Skeletal muscle satellite cell (primary cell): ENCODE results near the gene ZFP92.
"Not testable (repeated sequence)": the region's sequence is repeated elsewhere in the genome, so short reads cannot be mapped to it uniquely, and the experiment has no call there.

Source experiments
- H3K27me3 ChIP-seq: 2 replicates; pipeline ENCODE4 v1.7.0; 2013; ENCODE audit warnings: low read length; ENCODE audit not compliant: control insufficient read depth, insufficient read depth
- H3K36me3 ChIP-seq: 2 replicates; pipeline ENCODE4 v1.7.0; 2013; ENCODE audit warnings: mild to moderate bottlenecking, control low read depth, low read length; ENCODE audit not compliant: insufficient read depth
- H3K4me1 ChIP-seq: 2 replicates; pipeline ENCODE4 v1.7.0; 2013; ENCODE audit warnings: low read length; ENCODE audit not compliant: control insufficient read depth, insufficient read depth
- H3K4me2 ChIP-seq: 2 replicates; pipeline ENCODE4 v1.7.0; 2013; ENCODE audit warnings: mild to moderate bottlenecking, low read length
- H3K4me3 ChIP-seq: 2 replicates; pipeline ENCODE4 v1.7.0; 2013; ENCODE audit warnings: low read length
- H3K9ac ChIP-seq: 2 replicates; pipeline ENCODE4 v1.7.0; 2013; ENCODE audit warnings: mild to moderate bottlenecking, low read depth, low read length, moderate library complexity
- H3K9me3 ChIP-seq: replicated peaks from 2 replicates; pipeline ENCODE4 v1.7.0; 2013; ENCODE audit warnings: mild to moderate bottlenecking, control low read depth, low read length

The ZFP92 gene

DNA sequence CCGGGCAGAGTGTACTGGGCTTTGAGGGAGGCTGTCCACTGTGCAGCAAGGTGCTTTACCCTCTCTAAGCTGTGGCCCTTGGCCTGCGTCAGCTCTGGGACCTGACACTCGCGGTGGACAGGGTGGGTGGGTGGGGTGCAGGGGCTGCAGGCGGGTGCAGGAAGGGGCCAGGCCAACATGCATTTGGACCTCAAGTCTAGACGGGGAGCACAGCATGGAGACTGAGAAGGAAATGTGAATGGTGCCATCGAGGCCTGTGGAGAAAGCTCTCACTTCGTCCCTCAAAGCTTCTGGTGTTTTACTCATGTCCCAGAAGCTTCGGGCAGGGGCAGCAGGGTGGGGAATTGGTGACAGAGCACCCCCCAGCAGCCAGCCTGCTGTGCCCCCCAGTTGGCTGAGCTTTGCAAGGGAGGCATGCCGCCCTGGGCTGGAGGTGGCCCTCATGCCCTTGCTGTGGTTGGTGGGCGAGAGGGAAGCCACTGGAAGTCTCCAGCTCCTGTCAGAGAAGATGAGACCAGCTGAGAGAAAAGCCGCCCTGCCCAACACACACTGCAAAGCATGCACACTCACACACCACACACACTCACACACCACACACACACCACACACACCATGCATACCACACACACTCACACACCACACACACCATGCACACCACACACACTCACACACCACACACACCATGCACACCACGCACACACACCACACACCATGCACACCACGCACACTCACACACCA, 22.4 kb upstream of the ZFP92 start:
- no peaks in the 10 kb centered on the region for H3K9me3 ChIP-seq
- no peaks in the 10 kb centered on the region for H3K4me1 ChIP-seq
- H3K4me3 ChIP-seq, result no peak overlapping the region
- no peaks in the 10 kb centered on the region for H3K36me3 ChIP-seq
- H3K9ac ChIP-seq, result no peak overlapping the region
- H3K27me3 ChIP-seq, result no peaks in the 10 kb centered on the region
- no peak overlapping the region for H3K4me2 ChIP-seq

DNA sequence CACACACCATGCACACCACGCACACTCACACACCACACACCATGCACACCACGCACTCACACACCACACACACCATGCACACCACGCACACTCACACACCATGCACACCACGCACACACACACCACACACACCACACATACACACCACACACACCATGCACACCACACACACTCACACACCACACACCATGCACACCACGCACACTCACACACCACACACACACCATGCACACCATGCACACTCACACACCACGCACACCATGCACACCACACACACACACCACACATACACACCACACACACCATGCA, 21.9 kb upstream of the ZFP92 start:
- H3K4me2 ChIP-seq, H3K4me3 ChIP-seq, H3K4me1 ChIP-seq, H3K9ac ChIP-seq, H3K27me3 ChIP-seq, H3K36me3 ChIP-seq, H3K9me3 ChIP-seq: not testable (repeated sequence)

DNA sequence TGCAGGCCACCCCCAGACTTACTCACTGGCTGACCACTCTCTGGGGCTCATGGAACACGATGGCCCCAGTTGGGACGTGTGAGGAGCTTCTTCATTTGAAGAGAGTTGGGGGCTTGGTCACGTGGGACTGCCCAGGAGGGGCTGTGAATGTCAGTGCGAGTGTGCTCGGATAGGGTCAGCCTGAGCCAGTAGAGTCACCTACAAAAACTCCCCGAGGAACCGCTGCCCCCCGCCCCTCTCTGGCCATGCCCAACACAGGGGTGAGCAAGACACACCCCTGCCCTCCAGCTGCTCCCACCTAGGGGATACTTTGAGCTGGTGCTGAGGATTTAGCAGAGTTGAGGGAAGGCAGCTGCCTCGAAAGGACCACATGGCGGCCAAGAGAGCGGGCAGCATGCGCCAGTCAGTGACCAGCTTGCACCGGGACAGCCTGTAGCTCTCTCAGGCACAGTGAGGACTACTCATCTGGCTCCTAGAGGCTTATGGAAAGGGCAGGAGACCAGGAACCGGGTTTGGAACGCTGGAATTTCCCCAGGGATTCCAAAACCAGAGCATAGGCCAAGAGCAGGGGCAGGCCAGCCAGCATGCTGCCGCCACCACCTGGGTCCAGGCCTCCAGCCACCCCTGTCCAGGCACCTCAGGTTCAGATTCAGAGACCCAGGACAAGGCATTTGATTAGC, 18.5 kb upstream of the ZFP92 start:
- H3K36me3 ChIP-seq, result no peaks in the 10 kb centered on the region
- H3K27me3 ChIP-seq, result no peaks in the 10 kb centered on the region
- H3K4me2 ChIP-seq, result no peak overlapping the region
- H3K4me1 ChIP-seq, result no peaks in the 10 kb centered on the region
- no peak overlapping the region for H3K4me3 ChIP-seq
- H3K9me3 ChIP-seq, result no peaks in the 10 kb centered on the region
- H3K9ac ChIP-seq, result no peak overlapping the region

DNA sequence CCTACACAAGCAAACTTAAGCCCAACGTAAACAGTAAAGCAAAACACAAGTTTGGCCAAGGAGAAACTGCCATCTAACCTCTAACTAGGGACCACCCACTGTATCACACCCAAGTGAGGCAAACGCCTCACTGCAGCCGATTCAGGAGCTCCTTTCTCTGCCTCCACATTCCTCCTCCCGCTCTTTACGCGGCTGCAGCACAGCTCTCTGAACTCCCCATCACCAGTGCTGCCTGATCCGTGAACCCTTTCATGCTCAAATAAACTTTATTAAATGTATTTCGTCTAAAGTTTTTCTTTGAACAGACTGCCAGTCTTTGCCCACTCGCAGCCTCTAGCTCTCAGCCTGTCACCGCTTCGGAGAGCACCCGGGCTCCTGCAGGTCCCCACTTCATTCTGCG, 16.7 kb upstream of the ZFP92 start:
- Histone ChIP-seq H3K9ac (no peak overlapping the region), H3K9me3 (no peaks in the 10 kb centered on the region), H3K4me2 (no peak overlapping the region), H3K27me3 (no peaks in the 10 kb centered on the region), H3K36me3 (no peaks in the 10 kb centered on the region), H3K4me3 (no peak overlapping the region), H3K4me1 (no peaks in the 10 kb centered on the region)

DNA sequence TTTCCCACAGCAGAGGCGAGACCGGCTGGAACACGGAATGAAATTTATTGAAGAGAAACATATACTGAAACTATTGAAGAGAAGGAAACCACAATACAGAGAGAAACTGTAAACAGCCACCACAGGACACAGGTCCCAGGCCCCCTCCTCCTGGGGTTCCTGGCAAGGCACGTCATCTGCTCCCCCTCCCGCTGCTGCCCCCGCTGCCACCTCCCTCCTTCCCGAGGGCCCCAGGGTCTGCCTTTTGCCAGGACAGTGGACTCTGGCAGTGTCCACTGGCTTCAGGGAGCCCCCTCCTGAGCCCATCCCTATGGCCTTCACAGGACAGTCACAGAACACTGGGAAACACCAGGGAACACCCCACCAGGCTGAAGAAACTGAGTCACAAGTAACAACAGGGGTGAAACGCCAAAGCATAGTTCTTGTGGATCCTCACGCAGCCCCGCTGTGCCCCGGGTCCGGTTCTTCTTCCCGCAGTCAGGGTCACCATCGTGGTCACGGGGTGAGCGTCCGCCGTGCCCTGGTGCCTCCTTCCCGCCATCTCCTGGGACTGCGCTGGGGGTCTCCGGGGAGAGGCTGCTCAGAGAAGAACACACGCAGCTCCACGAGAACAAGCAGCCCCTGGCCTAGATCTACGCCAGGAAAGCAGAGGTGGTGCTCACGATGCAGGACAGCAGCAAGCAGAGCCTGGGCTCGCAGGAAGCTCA, 15.5 kb upstream of the ZFP92 start:
- Histone ChIP-seq H3K36me3 (no peaks in the 10 kb centered on the region), H3K4me1 (no peaks in the 10 kb centered on the region), H3K4me2 (no peak overlapping the region), H3K27me3 (no peaks in the 10 kb centered on the region), H3K9me3 (no peaks in the 10 kb centered on the region), H3K4me3 (no peak overlapping the region), H3K9ac (no peak overlapping the region)

DNA sequence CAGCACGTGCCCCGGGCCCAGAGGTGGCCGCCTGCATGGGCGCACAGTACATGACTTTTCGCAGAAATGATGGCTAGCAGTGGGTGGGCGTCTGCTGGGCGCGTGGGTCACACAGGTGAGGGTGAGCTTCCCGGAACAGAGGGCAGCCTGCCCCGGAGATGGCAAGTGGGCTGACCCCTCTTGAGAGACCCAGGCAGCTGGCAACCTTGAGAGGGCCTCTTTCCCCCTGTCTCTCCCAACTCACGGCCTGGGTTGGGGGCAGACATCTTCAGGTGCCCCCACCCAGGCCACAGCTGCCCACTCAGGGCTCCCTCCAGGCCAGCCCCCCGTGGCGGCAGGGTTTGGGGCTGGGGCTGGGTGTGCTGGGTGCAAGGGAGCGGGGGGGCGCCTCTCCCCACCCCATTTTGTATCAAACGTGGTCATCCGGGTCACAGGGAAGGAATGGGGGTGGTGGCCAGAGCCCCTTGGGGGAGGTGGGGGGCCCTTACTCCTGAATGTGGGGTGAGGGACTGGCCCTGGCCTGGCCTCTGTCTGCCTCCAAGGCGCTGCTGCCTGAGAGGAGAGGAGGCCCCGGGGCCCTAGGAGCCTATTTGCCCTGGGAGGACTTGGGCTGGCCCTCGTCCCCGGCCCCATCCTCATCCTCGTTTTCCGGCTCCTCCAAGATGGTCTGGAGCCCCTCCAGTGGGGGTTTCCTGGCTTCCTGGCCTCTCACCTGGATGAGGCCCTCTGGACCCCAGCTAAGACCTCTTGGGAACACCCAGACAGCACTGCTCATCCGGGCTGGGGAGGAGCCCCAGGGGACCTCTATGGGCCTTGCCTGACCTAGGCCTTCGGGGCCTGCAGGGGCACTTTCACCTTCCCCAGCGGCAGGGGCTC, 14.7 kb upstream of the ZFP92 start:
- no peaks in the 10 kb centered on the region for H3K27me3 ChIP-seq
- no peak overlapping the region for H3K4me2 ChIP-seq
- no peaks in the 10 kb centered on the region for H3K4me1 ChIP-seq
- peaks cover 4% of the 10 kb centered on the region for H3K9me3 ChIP-seq
- H3K4me3 ChIP-seq, result no peak overlapping the region
- no peaks in the 10 kb centered on the region for H3K36me3 ChIP-seq
- H3K9ac ChIP-seq, result no peak overlapping the region

DNA sequence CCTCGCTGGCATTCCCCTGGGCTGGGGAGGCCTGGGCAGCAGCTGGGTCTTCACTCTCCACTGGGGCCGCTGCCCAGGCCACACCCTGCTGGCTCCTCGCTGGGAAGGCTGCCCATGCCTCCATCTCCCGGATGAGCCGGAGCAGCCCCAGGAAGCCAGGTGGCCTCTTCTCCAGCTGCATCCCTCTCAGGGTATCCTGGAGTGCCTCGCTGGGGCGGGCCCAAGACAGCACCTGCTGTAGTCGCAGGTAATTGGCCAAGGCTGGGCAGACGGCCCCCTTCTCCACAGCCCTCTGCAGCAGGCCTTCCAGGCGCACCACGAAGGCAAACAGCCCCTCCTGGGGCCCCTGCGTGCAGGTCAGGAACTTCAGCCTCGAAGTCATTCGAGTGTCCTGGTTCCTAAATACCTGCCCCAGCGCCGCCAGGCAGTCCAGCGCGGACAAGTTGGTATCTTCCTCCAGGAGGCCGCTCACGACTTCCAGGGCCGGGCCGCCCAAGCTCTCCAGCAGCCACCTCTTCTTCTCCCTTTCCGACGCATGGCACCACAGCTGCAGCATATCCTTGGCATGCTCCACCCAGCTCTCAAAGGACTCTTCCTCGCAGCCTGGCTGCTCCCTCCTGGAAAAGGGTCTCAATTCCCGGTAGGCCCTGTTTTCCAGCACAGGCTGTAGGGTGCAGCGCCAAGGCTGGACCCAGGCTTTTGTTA, 13.9 kb upstream of the ZFP92 start:
- Histone ChIP-seq H3K9ac (no peak overlapping the region), H3K4me2 (no peak overlapping the region), H3K36me3 (no peaks in the 10 kb centered on the region), H3K27me3 (no peaks in the 10 kb centered on the region), H3K4me1 (no peaks in the 10 kb centered on the region), H3K4me3 (no peak overlapping the region), H3K9me3 (peaks cover 4% of the 10 kb centered on the region)

DNA sequence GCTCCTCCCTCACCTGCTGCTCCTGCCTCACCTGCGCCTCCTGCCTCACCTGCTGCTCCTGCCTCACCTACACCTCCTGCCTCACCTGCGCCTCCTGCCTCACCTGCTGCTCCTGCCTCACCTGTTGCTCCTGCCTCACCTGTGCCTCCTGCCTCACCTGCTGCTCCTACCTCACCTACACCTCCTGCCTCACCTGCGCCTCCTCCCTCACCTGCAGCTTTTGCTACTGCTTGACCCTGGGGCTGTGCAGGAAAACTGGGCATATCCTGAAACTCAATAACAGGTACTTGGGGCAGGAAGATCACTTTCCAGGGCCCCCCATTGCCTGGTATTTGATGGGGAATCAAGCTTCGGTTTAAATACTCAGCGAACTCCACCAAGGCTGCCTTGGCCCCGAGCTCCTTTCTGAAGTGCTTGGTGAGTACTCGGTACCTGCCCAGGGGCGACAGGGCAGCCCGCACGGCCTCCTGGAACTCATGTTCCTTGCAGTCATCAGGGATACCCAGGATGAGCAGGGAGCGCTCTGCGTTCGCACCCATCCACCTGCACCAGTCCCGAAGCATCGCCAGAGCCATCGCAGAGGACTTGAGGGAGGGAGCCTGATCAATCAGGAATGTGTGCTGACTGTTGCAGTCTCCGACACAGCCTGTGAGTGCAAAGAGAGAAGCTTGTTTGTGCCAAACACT, 12.9 kb upstream of the ZFP92 start:
- Histone ChIP-seq H3K9ac (no peak overlapping the region), H3K4me2 (no peak overlapping the region), H3K9me3 (peaks cover 4% of the 10 kb centered on the region), H3K27me3 (no peaks in the 10 kb centered on the region), H3K4me1 (no peaks in the 10 kb centered on the region), H3K4me3 (no peak overlapping the region), H3K36me3 (no peaks in the 10 kb centered on the region)

DNA sequence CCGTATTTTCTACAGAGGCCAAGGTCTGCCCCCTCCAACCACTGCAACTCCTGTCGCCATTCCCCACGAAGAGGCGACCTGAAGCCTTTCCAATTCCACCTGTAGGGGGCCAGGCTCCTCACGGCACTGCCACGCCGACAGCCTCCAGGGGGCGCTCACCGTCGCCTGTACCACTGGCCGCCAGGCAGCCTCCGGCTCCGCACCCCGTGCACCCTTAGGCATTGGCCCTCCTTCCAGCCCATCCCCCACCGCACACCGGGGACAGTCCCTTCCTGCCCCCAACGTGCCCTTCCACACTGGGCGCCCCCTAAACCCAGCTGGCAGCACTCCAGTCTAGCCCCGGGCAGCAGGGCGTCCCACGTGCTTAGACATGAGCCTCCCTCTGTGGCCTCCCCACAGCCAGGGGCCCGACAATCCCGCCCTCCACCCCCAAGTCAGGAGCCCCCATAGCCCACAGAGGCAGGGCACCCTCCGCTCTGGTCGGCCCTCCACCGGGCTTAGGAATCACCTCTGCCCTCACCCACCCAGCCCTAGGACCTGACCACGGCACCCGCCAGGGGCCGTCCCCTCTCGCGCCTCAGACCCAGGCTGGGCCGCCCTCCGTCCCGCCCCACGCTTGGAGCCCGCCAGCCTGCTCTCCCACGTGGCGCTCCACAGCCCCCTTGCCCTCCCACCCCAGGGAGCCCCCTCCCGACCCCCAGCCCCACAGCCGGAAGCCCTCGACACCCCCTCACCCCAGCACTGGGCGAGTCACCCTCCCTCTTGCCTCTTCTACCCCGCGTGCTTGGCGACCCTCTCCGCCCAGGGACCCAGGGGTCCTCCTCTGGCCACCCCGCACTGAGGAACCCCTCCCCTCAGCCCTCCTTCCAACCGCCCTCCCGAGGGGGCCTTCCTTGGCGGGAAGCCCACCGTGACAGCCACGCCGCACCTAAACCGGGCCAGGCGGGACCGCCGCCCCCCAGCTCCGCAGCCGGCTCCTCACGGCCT, 10.8 kb upstream of the ZFP92 start:
- Histone ChIP-seq H3K9me3 (peaks cover 4% of the 10 kb centered on the region), H3K36me3 (no peaks in the 10 kb centered on the region), H3K4me1 (no peaks in the 10 kb centered on the region), H3K27me3 (no peaks in the 10 kb centered on the region), H3K9ac (no peak overlapping the region), H3K4me3 (no peak overlapping the region), H3K4me2 (no peak overlapping the region)
